HepG2 (cell line): Measurements from ENCODE around the gene ZFHX3. TPM values are rescaled to one million over a fixed set of nuclear protein-coding genes. Genes with fewer than 3 reads are reported as not detected.

Experiments used
- ATAC-seq: fragments of 200-7000 bp; cut with Tn5 transposase; 3 replicates; pipeline ENCODE4 v1.9.1; 2020; ENCODE audit warnings: mild to moderate bottlenecking, moderate library complexity
- BruUV-seq: library from RNA; stranded (reverse); fragments of 400-500 nt; replicated peaks from 2 replicates; lab custom pipeline; 2021; lab: Mats Ljungman, UMichigan
- CTCF ChIA-PET: fragments of 300-600 bp; formaldehyde crosslinking; extraction: SDS; loops from one replicate; lab custom pipeline; 2021; ENCODE audit warnings: low total read pairs, inconsistent platforms, low intra/inter-chr PET ratio; lab: Yijun Ruan, JAX
- POLR2A ChIA-PET: fragments of 350-600 bp; sonication (Branson Sonifier 250); formaldehyde crosslinking; loops from one replicate; lab custom pipeline; 2020; ENCODE audit warnings: antibody characterized with exemption, inconsistent platforms; lab: Yijun Ruan, JAX
- DNase-seq: peaks from one replicate; pipeline ENCODE4 v3.0.0-alpha.2; 2015; ENCODE audit warnings: low spot score
- FAIRE-seq: peaks from 3 replicates; lab custom pipeline; 2011; peaks lifted over from hg19 to GRCh38; lab: Jason Lieb, UNC
- H2AFZ ChIP-seq: one replicate; pipeline ENCODE4 v1.6.1; 2011; ENCODE audit warnings: low read length, inconsistent platforms
- H3K27ac ChIP-seq: fragments of 300-600 bp; 3 replicates; pipeline ENCODE4 v1.8.0; 2011; ENCODE audit warnings: mixed run types, mild to moderate bottlenecking, mixed read lengths, low read length, inconsistent platforms; ENCODE audit not compliant: insufficient read depth; ENCODE audit errors: extremely low read length
- H3K27me3 ChIP-seq, 2 experiments: fragments of 200-600 bp in 1 of 2; 2 replicates in 1 of 2; 3 replicates in 1 of 2; pipeline versions ENCODE4 v1.6.0 to v1.8.0; 2011; ENCODE audit warnings: low read length in 2 of 2, mild to moderate bottlenecking in 2 of 2, moderate library complexity in 2 of 2, inconsistent platforms in 1 of 2; ENCODE audit not compliant: insufficient read depth in 2 of 2, control insufficient read depth in 1 of 2
- H3K36me3 ChIP-seq, 2 experiments: fragments of 200-600 bp in 1 of 2; replicated peaks in 1 of 2; 2 replicates in 1 of 2; 3 replicates in 1 of 2; pipeline versions ENCODE4 v1.5.1 to v1.8.0; 2011; ENCODE audit warnings: low read length in 2 of 2, inconsistent platforms in 1 of 2; ENCODE audit not compliant: insufficient read depth in 2 of 2, control insufficient read depth in 1 of 2
- H3K4me1 ChIP-seq: 2 replicates; pipeline ENCODE4 v1.5.1; 2012; ENCODE audit warnings: low read length, inconsistent platforms; ENCODE audit not compliant: insufficient read depth
- H3K4me2 ChIP-seq: 2 replicates; pipeline ENCODE4 v1.6.0; 2011; ENCODE audit warnings: low read depth, low read length, inconsistent platforms
- H3K4me3 ChIP-seq, 3 experiments: fragments of 200-600 bp in 1 of 3; sonication (generic), shearing (Covaris generic) in 1 of 3; replicated peaks in 1 of 3; 2 replicates each; pipeline ENCODE4 v1.5.1; 2011 to 2016; ENCODE audit warnings: low read length in 3 of 3, inconsistent platforms in 2 of 3, low read depth in 2 of 3, mild to moderate bottlenecking in 2 of 3, control low read depth in 1 of 3, mixed read lengths in 1 of 3; ENCODE audit not compliant: insufficient read depth in 1 of 3
- H3K79me2 ChIP-seq: one replicate; pipeline ENCODE4 v1.6.1; 2011; ENCODE audit warnings: low read length, inconsistent platforms; ENCODE audit not compliant: insufficient read depth
- H3K9ac ChIP-seq: 2 replicates; pipeline ENCODE4 v1.6.0; 2011; ENCODE audit warnings: mild to moderate bottlenecking, low read depth, low read length, inconsistent platforms; ENCODE audit not compliant: insufficient read depth
- H3K9me3 ChIP-seq: 2 replicates; pipeline ENCODE4 v1.5.1; 2012; ENCODE audit warnings: mild to moderate bottlenecking, low read length
- H4K20me1 ChIP-seq: 2 replicates; pipeline ENCODE4 v1.6.0; 2011; ENCODE audit warnings: inconsistent platforms, mild to moderate bottlenecking, low read length, moderate library complexity; ENCODE audit not compliant: insufficient read depth
- ERF ChIP-seq: IDR thresholded peaks from 2 replicates; pipeline ENCODE4 v1.6.1; 2018; ENCODE audit warnings: missing biosample characterization, missing genetic modification reagents
- PHF5A ChIP-seq: IDR thresholded peaks from one replicate; pipeline ENCODE4 v1.6.1; 2018; ENCODE audit warnings: low read depth, missing genetic modification reagents; ENCODE audit not compliant: unreplicated experiment
- ZBTB20 ChIP-seq: sonication (generic); formaldehyde crosslinking; IDR thresholded peaks from 2 replicates; pipeline ENCODE4 v1.8.1; 2023; ENCODE audit warnings: missing genetic modification reagents, low read depth, mild to moderate bottlenecking, borderline replicate concordance
- ZNF282 ChIP-seq: fragments of 450-650 bp; IDR thresholded peaks from 2 replicates; pipeline ENCODE4 v1.6.1; 2018; ENCODE audit not compliant: partially characterized antibody
- ZNF776 ChIP-seq: sonication (generic); formaldehyde crosslinking; IDR thresholded peaks from 2 replicates; pipeline ENCODE4 v1.4.0; 2020; ENCODE audit warnings: mild to moderate bottlenecking, missing genetic modification reagents
- WGBS: methylation state at CpG from one replicate; pipeline ENCODE4 v1.1.6; 2017; ENCODE audit warnings: low lambda C conversion rate; 5-methylcytosine and 5-hydroxymethylcytosine counted together
- in situ Hi-C: cut with HindIII; loops from 2 replicates; pipeline ENCODE4 v1.10.0; 2017; ENCODE audit warnings: low pct_unique_long_range_greater_than_20kb; ENCODE audit not compliant: extremely low pct_ligation_motif_present
- intact Hi-C: fragments of 100-400 bp; cut with micrococcal nuclease; formaldehyde crosslinking; loops from one replicate; pipeline ENCODE4 v1.10.0; 2022; ENCODE audit not compliant: unreplicated experiment
- polyA plus RNA-seq, 8 experiments: library from polyadenylated mRNA; depleted of rRNA in 3 of 8; stranded (reverse) in 7 of 8; unstranded in 1 of 8; fragments of >200 nt; fragmentation: Illumina TruSeq in 4 of 8; extraction: Trizol in 4 of 8; gene quantifications; 2 replicates each; pipeline versions ENCODE4 v1.2.1 to v1.2.3, GENCODE V29; 2011 to 2016; ENCODE audit warnings: low read depth in 4 of 8, missing spikeins in 1 of 8, mixed read lengths in 1 of 8; ENCODE audit not compliant: insufficient read depth in 1 of 8
- total RNA-seq, 5 experiments: library from RNA; depleted of rRNA; stranded (reverse); fragments of >200 nt; fragmentation: Illumina TruSeq; extraction: Trizol; gene quantifications; 2 replicates each; pipeline ENCODE4 v1.2.3, GENCODE V29; 2016; ENCODE audit warnings: low read depth in 1 of 5
- TF ChIP-seq, protein P1 (sequence below): IDR thresholded peaks from 2 replicates; pipeline ENCODE4 v1.6.1; 2016; ENCODE audit warnings: missing compliant biosample characterization, missing genetic modification reagents, borderline replicate concordance
- TF ChIP-seq, protein P2 (sequence below): sonication (generic); formaldehyde crosslinking; conservative IDR thresholded peaks from 2 replicates; pipeline ENCODE4 v1.4.0; 2020; ENCODE audit warnings: mild to moderate bottlenecking, missing genetic modification reagents, moderate library complexity
- TF ChIP-seq, protein P3 (sequence below): sonication (generic); formaldehyde crosslinking; IDR thresholded peaks from 2 replicates; pipeline ENCODE4 v1.8.1; 2023; ENCODE audit warnings: mild to moderate bottlenecking, inconsistent platforms, moderate library complexity, missing genetic modification reagents, borderline replicate concordance

ZFHX3 gene
- total and polyA plus RNA-seq, 2 of the 13 experiments (the other 11 are each of a cell fraction or from before 2014, with no cell fraction given), result 5.0 to 6.0 TPM

DNA sequence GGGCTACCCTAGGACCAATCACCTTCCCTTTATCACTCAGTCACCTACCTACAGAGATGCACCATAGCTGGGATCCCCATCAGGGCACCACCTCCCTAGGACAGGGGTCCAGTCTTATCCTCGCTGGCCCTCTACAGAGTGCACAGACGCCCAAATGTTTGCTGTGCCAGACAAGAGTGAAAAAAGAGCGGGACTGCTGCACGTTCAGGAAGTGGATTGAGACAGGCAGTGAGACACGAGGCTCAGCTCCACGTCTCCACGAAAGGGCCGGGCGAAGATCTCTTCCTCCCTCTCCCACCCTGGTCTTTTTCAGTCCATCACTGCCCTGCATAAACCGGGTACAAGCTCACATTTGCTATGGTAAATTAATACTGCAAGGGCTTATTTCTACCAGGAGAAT is 95.5 kb downstream of the ZFHX3 start:
- in situ Hi-C loops (no loop called here), intact Hi-C loops (no loop called here)
- no peaks in the 10 kb centered on the region for H3K9me3 ChIP-seq
- ChIA-PET CTCF (no interaction called here), POLR2A (no interaction called here)
- peaks cover 11% of the 10 kb centered on the region; the same call in 1 of the 2 replicates for H4K20me1 ChIP-seq
- WGBS, result 99% methylated on average over 10 of the region's 10 CpGs
- peaks cover 40% of the 10 kb centered on the region for H3K4me1 ChIP-seq
- H3K4me3 ChIP-seq, result no peak overlapping the region
- ATAC-seq (no peak), FAIRE-seq (no peak), DNase-seq (no peak)
- H3K27ac ChIP-seq, result no peak overlapping the region
- no peak overlapping the region for H2AFZ ChIP-seq
- no peak overlapping the region for H3K4me2 ChIP-seq
- H3K9ac ChIP-seq, result no peak overlapping the region
- BruUV-seq, result no TSS peak
- no peak for TF ChIP-seq ZNF776
- TF ChIP-seq, protein P1, sequence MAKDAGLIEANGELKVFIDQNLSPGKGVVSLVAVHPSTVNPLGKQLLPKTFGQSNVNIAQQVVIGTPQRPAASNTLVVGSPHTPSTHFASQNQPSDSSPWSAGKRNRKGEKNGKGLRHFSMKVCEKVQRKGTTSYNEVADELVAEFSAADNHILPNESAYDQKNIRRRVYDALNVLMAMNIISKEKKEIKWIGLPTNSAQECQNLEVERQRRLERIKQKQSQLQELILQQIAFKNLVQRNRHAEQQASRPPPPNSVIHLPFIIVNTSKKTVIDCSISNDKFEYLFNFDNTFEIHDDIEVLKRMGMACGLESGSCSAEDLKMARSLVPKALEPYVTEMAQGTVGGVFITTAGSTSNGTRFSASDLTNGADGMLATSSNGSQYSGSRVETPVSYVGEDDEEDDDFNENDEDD, result no peak
- TF ChIP-seq ZBTB20, result no peak
- TF ChIP-seq ERF (CRISPR knock-in tag), result no peak
- TF ChIP-seq, protein P2, sequence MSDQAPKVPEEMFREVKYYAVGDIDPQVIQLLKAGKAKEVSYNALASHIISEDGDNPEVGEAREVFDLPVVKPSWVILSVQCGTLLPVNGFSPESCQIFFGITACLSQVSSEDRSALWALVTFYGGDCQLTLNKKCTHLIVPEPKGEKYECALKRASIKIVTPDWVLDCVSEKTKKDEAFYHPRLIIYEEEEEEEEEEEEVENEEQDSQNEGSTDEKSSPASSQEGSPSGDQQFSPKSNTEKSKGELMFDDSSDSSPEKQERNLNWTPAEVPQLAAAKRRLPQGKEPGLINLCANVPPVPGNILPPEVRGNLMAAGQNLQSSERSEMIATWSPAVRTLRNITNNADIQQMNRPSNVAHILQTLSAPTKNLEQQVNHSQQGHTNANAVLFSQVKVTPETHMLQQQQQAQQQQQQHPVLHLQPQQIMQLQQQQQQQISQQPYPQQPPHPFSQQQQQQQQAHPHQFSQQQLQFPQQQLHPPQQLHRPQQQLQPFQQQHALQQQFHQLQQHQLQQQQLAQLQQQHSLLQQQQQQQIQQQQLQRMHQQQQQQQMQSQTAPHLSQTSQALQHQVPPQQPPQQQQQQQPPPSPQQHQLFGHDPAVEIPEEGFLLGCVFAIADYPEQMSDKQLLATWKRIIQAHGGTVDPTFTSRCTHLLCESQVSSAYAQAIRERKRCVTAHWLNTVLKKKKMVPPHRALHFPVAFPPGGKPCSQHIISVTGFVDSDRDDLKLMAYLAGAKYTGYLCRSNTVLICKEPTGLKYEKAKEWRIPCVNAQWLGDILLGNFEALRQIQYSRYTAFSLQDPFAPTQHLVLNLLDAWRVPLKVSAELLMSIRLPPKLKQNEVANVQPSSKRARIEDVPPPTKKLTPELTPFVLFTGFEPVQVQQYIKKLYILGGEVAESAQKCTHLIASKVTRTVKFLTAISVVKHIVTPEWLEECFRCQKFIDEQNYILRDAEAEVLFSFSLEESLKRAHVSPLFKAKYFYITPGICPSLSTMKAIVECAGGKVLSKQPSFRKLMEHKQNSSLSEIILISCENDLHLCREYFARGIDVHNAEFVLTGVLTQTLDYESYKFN, result no peak
- TF ChIP-seq PHF5A (CRISPR knock-in tag), result no peak
- TF ChIP-seq, protein P3, sequence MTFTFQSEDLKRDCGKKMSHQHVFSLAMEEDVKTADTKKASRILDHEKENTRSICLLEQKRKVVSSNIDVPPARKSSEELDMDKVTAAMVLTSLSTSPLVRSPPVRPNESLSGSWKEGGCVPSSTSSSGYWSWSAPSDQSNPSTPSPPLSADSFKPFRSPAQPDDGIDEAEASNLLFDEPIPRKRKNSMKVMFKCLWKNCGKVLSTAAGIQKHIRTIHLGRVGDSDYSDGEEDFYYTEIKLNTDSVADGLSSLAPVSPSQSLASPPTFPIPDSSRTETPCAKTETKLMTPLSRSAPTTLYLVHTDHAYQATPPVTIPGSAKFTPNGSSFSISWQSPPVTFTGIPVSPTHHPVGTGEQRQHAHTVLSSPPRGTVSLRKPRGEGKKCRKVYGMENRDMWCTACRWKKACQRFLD (CRISPR knock-in tag), result no peak
- TF ChIP-seq ZNF282, result no peak
- H3K27me3 ChIP-seq, result no peaks in the 10 kb centered on the region
- peaks cover 28 to 56% of the 10 kb centered on the region in 2 experiments for H3K36me3 ChIP-seq
- H3K79me2 ChIP-seq, result peaks cover 25% of the 10 kb centered on the region
